Mesenchymal stem cell (in vitro differentiated cells and primary cell): Measurements from ENCODE around the gene PTPRS. TPM values are rescaled to one million over a fixed set of nuclear protein-coding genes. Genes with fewer than 3 reads are reported as not detected.

Experiments
- DNase-seq: peaks from one replicate; pipeline ENCODE4 v3.0.0-alpha.2; 2013
- H2AFZ ChIP-seq: one replicate; pipeline ENCODE4 v1.6.1; 2013; ENCODE audit warnings: low read depth, mild to moderate bottlenecking, control low read depth, inconsistent platforms, low read length, moderate library complexity
- H2AK5ac ChIP-seq: 2 replicates; pipeline ENCODE4 v1.6.1; 2013; ENCODE audit warnings: low read length, moderate library complexity, mild to moderate bottlenecking, inconsistent platforms; ENCODE audit not compliant: severe bottlenecking
- H2BK120ac ChIP-seq: one replicate; pipeline ENCODE4 v1.6.1; 2013; ENCODE audit warnings: low read depth, mild to moderate bottlenecking, inconsistent platforms, low read length, moderate library complexity
- H2BK12ac ChIP-seq, 2 experiments: one replicate each; pipeline ENCODE4 v1.6.1; 2013; ENCODE audit warnings: inconsistent platforms in 2 of 2, low read length in 2 of 2, mild to moderate bottlenecking in 2 of 2, moderate library complexity in 2 of 2, control low read depth in 1 of 2
- H2BK15ac ChIP-seq: one replicate; pipeline ENCODE4 v1.6.1; 2013; ENCODE audit warnings: mild to moderate bottlenecking, low read depth, inconsistent platforms; ENCODE audit not compliant: poor library complexity, severe bottlenecking
- H2BK5ac ChIP-seq: 2 replicates; pipeline ENCODE4 v1.6.1; 2013; ENCODE audit warnings: low read depth, mild to moderate bottlenecking, low read length, control low read depth, inconsistent platforms; ENCODE audit not compliant: poor library complexity, severe bottlenecking
- H3K14ac ChIP-seq, 2 experiments: one replicate each; pipeline ENCODE4 v1.6.1; 2013; ENCODE audit warnings: inconsistent platforms in 2 of 2, low read length in 2 of 2, control low read depth in 1 of 2, mild to moderate bottlenecking in 1 of 2, moderate library complexity in 1 of 2
- H3K18ac ChIP-seq, 2 experiments: one replicate each; pipeline ENCODE4 v1.6.1; 2013; ENCODE audit warnings: inconsistent platforms in 2 of 2, low read length in 2 of 2, control low read depth in 1 of 2, low read depth in 1 of 2, mild to moderate bottlenecking in 1 of 2
- H3K23ac ChIP-seq, 2 experiments: one replicate each; pipeline ENCODE4 v1.6.1; 2013; ENCODE audit warnings: inconsistent platforms in 2 of 2, low read length in 2 of 2, mild to moderate bottlenecking in 2 of 2, moderate library complexity in 2 of 2, control low read depth in 1 of 2
- H3K27ac ChIP-seq: 2 replicates; pipeline ENCODE4 v1.5.1; 2013; ENCODE audit warnings: mild to moderate bottlenecking, moderate library complexity, low read length, control low read depth, inconsistent platforms; ENCODE audit not compliant: poor library complexity, severe bottlenecking
- H3K27me3 ChIP-seq, 2 experiments: 2 replicates each; pipeline versions ENCODE4 v1.6.1 to v1.7.0; 2013; ENCODE audit warnings: low read length in 2 of 2, mild to moderate bottlenecking in 2 of 2, moderate library complexity in 2 of 2, control low read depth in 1 of 2, inconsistent platforms in 1 of 2; ENCODE audit not compliant: control insufficient read depth in 1 of 2, insufficient read depth in 1 of 2
- H3K36me3 ChIP-seq, 2 experiments: 2 replicates each; pipeline versions ENCODE4 v1.6.1 to v1.7.0; 2013; ENCODE audit warnings: low read length in 2 of 2, control low read depth in 1 of 2, inconsistent platforms in 1 of 2, low read depth in 1 of 2, mild to moderate bottlenecking in 1 of 2; ENCODE audit not compliant: insufficient read depth in 2 of 2, control insufficient read depth in 1 of 2
- H3K4ac ChIP-seq, 2 experiments: one replicate each; pipeline ENCODE4 v1.6.1; 2013; ENCODE audit warnings: inconsistent platforms in 2 of 2, low read length in 2 of 2, mild to moderate bottlenecking in 2 of 2, moderate library complexity in 2 of 2, control low read depth in 1 of 2, low read depth in 1 of 2
- H3K4me1 ChIP-seq: 2 replicates; pipeline ENCODE4 v1.6.1; 2013; ENCODE audit warnings: low read depth, low read length, control low read depth; ENCODE audit not compliant: control insufficient read depth, insufficient read depth
- H3K4me2 ChIP-seq: 2 replicates; pipeline ENCODE4 v1.6.1; 2013; ENCODE audit warnings: low read length, mild to moderate bottlenecking, inconsistent platforms; ENCODE audit not compliant: poor library complexity, severe bottlenecking
- H3K4me3 ChIP-seq, 2 experiments: 2 replicates each; pipeline versions ENCODE4 v1.5.1 to v1.7.0; 2013; ENCODE audit warnings: low read length in 2 of 2, mild to moderate bottlenecking in 2 of 2, control low read depth in 1 of 2, low read depth in 1 of 2; ENCODE audit not compliant: insufficient read depth in 1 of 2
- H3K79me1 ChIP-seq: replicated peaks from 2 replicates; pipeline ENCODE4 v1.6.1; 2013; ENCODE audit warnings: mild to moderate bottlenecking, control low read depth, low read length, inconsistent platforms; ENCODE audit not compliant: poor library complexity, severe bottlenecking
- H3K9ac ChIP-seq: 2 replicates; pipeline ENCODE4 v1.7.0; 2013; ENCODE audit warnings: mild to moderate bottlenecking, low read length, moderate library complexity
- H3K9me3 ChIP-seq: 2 replicates; pipeline ENCODE4 v1.7.0; 2013; ENCODE audit warnings: mild to moderate bottlenecking, low read length; ENCODE audit not compliant: control insufficient read depth
- H4K8ac ChIP-seq: one replicate; pipeline ENCODE4 v1.6.1; 2013; ENCODE audit warnings: inconsistent platforms, mild to moderate bottlenecking, low read length, moderate library complexity
- H4K91ac ChIP-seq: one replicate; pipeline ENCODE4 v1.6.1; 2013; ENCODE audit warnings: mild to moderate bottlenecking, low read length, inconsistent platforms
- WGBS: methylation state at CpG from one replicate; pipeline ENCODE4 v1.1.7; 2013; ENCODE audit warnings: mixed read lengths; 5-methylcytosine and 5-hydroxymethylcytosine counted together
- polyA plus RNA-seq, 2 experiments: library from polyadenylated mRNA; stranded (reverse); fragments of 200-250 nt; gene quantifications; one replicate each; pipeline ENCODE4 v1.2.3, GENCODE V29; 2013

The PTPRS gene
- 35.3 TPM for polyA plus RNA-seq (2013, experiment 1 of 2)
- 33.9 TPM for polyA plus RNA-seq (2013, experiment 2 of 2)

- H2BK12ac ChIP-seq, result peak within 1 kb of the TSS in 1 of 2 experiments; percentile 43
- DNase-seq, result peak; percentile 75
- peak within 1 kb of the TSS in 1 of 2 experiments; percentile 33 for H3K4ac ChIP-seq
- H3K23ac ChIP-seq, result peak within 1 kb of the TSS in 1 of 2 experiments; percentile 43
- H2AK5ac ChIP-seq, result no peak within 1 kb of the TSS
- peak within 1 kb of the TSS; percentile 96 for H2BK15ac ChIP-seq
- peak within 1 kb of the TSS; percentile 66 to 74 for H3K4me3 ChIP-seq
- H2AFZ ChIP-seq, result peak within 1 kb of the TSS; percentile 58
- H3K4me2 ChIP-seq, result peak within 1 kb of the TSS; percentile 95
- no peak within 1 kb of the TSS for H2BK5ac ChIP-seq
- peaks cover 35 to 38% of the 10 kb centered on the region in 2 experiments for H3K27me3 ChIP-seq
- no peak within 1 kb of the TSS for H2BK120ac ChIP-seq
- H3K9ac ChIP-seq, result peak within 1 kb of the TSS; percentile 43
- no peak within 1 kb of the TSS for H4K8ac ChIP-seq
- no peak within 1 kb of the TSS for H3K27ac ChIP-seq
- 10% methylated on average over 53 of the region's 81 CpGs for WGBS
- H3K79me1 ChIP-seq, result no peaks in the 10 kb centered on the region
- no peaks in the 10 kb centered on the region for H3K9me3 ChIP-seq
- no peaks in the 10 kb centered on the region for H3K36me3 ChIP-seq
- H3K14ac ChIP-seq, result peak within 1 kb of the TSS in 1 of 2 experiments; percentile 74
- H4K91ac ChIP-seq, result no peak within 1 kb of the TSS
- H3K18ac ChIP-seq, result peak within 1 kb of the TSS in 1 of 2 experiments; percentile 43
- H3K4me1 ChIP-seq, result peaks cover 22% of the 10 kb centered on the region
Observed at GRCh38 chr19:5340637-5341447, at the start of gene PTPRS. Gene PTPRS, minus strand, starts transcription at chr19:5340812. Its CDS starts 54,672 bp downstream, at chr19:5286140.

GRCh38 chr19:5389353-5389752 lies 48.7 kb upstream of the PTPRS start:
- Histone ChIP-seq H3K36me3 (no peaks in the 10 kb centered on the region), H3K23ac (no peak overlapping the region), H2BK120ac (no peak overlapping the region), H3K14ac (no peak overlapping the region), H3K4me3 (no peak overlapping the region), H2AFZ (no peak overlapping the region), H2BK12ac (no peak overlapping the region), H3K27ac (no peak overlapping the region), H3K9ac (no peak overlapping the region), H2BK5ac (no peak overlapping the region), H3K4me2 (no peak overlapping the region), H3K79me1 (no peaks in the 10 kb centered on the region), H2AK5ac (no peak overlapping the region), H3K4me1 (no peaks in the 10 kb centered on the region), H3K18ac (no peak overlapping the region), H3K27me3 (peaks cover 19 to 40% of the 10 kb centered on the region in 2 experiments), H2BK15ac (no peak overlapping the region), H4K91ac (no peak overlapping the region), H4K8ac (no peak overlapping the region), H3K4ac (no peak overlapping the region), H3K9me3 (peaks cover 9% of the 10 kb centered on the region)
- 83% methylated on average over 5 of the region's 6 CpGs for WGBS
- no peak for DNase-seq

GRCh38 chr19:5387472-5387871 lies 46.9 kb upstream of the PTPRS start:
- H4K8ac ChIP-seq, result no peak overlapping the region
- peaks cover 15% of the 10 kb centered on the region for H3K9me3 ChIP-seq
- no peak overlapping the region for H3K23ac ChIP-seq
- H2BK5ac ChIP-seq, result no peak overlapping the region
- 97% methylated on average over 1 of the region's 1 CpG for WGBS
- H3K4me3 ChIP-seq, result no peak overlapping the region
- no peak overlapping the region for H2BK120ac ChIP-seq
- no peak overlapping the region for H2AFZ ChIP-seq
- H2AK5ac ChIP-seq, result no peak overlapping the region
- no peaks in the 10 kb centered on the region for H3K79me1 ChIP-seq
- no peak overlapping the region for H3K4ac ChIP-seq
- no peaks in the 10 kb centered on the region for H3K4me1 ChIP-seq
- no peaks in the 10 kb centered on the region for H3K36me3 ChIP-seq
- no peak for DNase-seq
- no peak overlapping the region for H3K9ac ChIP-seq
- H3K27ac ChIP-seq, result no peak overlapping the region
- H2BK15ac ChIP-seq, result no peak overlapping the region
- no peak overlapping the region for H4K91ac ChIP-seq
- no peak overlapping the region for H2BK12ac ChIP-seq
- H3K4me2 ChIP-seq, result no peak overlapping the region
- no peak overlapping the region for H3K18ac ChIP-seq
- no peak overlapping the region for H3K14ac ChIP-seq
- H3K27me3 ChIP-seq, result peaks cover 2 to 21% of the 10 kb centered on the region in 2 experiments

- H3K23ac ChIP-seq, result no peak overlapping the region
- no peak for DNase-seq
- no peak overlapping the region for H2BK15ac ChIP-seq
Observed at GRCh38 chr19:5386841-5387240, 46.2 kb upstream of the PTPRS start.

More at GRCh38 chr19:5386841-5387240, 46.2 kb upstream of the PTPRS start:
- Histone ChIP-seq H2AFZ (no peak overlapping the region), H3K4ac (no peak overlapping the region), H4K8ac (no peak overlapping the region), H3K36me3 (no peaks in the 10 kb centered on the region), H3K4me3 (no peak overlapping the region), H3K9me3 (peaks cover 18% of the 10 kb centered on the region), H2AK5ac (no peak overlapping the region), H3K4me2 (no peak overlapping the region), H3K79me1 (no peaks in the 10 kb centered on the region), H3K18ac (no peak overlapping the region), H3K9ac (no peak overlapping the region), H2BK120ac (no peak overlapping the region), H4K91ac (no peak overlapping the region), H3K27me3 (peaks cover 0 to 15% of the 10 kb centered on the region in 2 experiments), H3K4me1 (no peaks in the 10 kb centered on the region), H2BK12ac (no peak overlapping the region), H3K27ac (no peak overlapping the region), H3K14ac (no peak overlapping the region), H2BK5ac (no peak overlapping the region)
- 70% methylated on average over 16 of the region's 16 CpGs for WGBS
